Raji (cell line): ENCODE data around the gene THNSL1.

Source experiments
- POLR2A ChIP-seq: IDR thresholded peaks from 2 replicates; pipeline ENCODE4 v1.6.1; 2011; ENCODE audit warnings: low read depth, low read length, control low read depth; ENCODE audit not compliant: insufficient read depth

The THNSL1 gene

GRCh38 chr10:25038325-25038724 is 21.9 kb downstream of the THNSL1 start:
- TF ChIP-seq POLR2A, result no peak

GRCh38 chr10:25039531-25039930 is 23.1 kb downstream of the THNSL1 start:
- no peak for TF ChIP-seq POLR2A

DNA sequence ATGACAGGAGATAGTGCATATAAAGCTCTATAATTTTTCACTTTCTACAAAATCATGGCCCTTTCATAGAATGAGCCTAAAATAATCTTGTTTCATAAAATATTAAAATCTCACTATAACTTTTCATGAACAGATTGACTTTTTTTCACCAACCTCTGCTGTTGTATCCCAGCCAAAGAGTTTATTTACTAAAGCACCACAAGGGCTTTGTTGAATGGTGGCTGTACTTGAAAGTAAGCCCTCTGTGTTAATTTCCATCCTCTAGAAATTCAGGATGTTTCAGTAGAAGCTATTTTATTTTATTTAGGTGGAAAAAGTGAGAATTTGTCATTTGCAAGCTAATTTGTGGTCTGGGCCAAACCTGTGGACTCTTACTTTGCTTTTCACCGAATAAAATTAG is 30.2 kb downstream of the THNSL1 start:
- TF ChIP-seq POLR2A, result no peak

DNA sequence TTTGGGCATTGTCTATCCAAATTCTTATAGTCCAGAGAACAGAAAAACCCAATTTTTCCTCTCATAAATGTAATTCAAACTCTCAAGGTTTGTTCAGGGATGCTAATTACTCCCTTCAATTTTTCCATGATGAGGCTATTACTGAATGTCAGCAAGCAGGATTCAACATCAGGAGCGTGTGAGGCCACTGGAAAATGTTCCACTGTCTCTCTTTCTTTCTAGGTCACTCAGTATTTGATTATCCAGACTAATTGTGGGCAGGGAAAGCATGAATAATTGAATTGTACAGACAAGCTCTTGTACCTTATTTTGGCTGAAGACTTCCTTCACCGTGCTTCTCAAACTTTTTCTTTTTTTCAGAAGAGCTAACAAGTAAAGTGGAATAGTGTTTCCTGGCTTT is 30.7 kb downstream of the THNSL1 start:
- TF ChIP-seq POLR2A, result no peak

DNA sequence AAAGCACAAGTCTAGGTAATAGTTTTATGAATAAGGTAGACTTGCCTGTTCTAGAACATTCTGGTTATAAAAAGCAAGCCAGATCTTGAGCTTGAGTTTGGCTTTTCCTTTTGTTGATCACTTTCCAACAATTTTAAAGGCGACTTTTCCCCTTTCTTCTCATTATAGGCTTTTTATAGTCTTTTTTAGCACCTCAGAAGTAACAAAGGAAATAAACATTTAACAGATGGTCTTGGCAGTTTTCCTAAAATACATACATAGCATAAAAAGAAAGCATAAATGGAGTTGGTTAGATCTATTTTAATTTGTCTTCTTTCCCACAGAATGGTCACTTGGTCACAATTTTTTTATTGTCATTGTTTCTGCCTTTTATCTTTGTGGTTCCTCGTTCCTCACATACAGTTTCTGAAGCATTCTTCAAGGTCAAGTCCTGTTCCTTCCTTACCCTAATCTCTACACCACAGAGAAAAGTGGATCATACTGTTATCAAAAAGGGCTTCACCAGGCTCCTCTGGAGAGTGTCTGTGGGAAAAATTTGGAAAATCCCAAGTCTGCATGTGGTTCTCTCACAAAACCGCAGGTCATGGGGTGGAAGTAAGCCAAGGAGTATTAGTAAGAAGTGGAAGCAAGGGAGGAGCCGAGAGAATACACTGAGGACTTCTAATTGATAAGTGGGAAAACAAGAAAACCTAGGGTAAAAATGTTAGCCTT is 31.3 kb downstream of the THNSL1 start:
- no peak for TF ChIP-seq POLR2A

GRCh38 chr10:25048450-25048849 is 32.0 kb downstream of the THNSL1 start:
- no peak for TF ChIP-seq POLR2A

GRCh38 chr10:25049966-25050365 is 33.6 kb downstream of the THNSL1 start:
- TF ChIP-seq POLR2A, result no peak

DNA sequence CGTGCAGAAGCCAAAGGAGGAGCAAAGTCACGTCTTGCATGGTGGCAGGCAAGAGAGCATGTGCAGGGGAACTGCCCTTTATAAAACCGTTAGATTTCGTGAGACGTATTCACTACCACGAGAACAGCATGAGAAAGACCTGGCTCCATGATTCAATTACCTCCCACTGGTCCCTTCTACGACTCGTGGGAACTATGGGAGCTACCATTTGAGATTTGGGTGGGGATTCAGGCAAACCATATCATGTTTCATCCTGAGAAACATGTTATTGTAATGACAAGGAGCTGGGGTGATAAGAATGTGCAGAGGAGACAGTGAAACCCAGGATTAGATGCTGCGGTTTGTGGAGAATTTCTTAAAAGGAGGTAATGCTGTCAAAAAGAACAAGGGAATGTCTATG is 34.0 kb downstream of the THNSL1 start:
- no peak for TF ChIP-seq POLR2A

DNA sequence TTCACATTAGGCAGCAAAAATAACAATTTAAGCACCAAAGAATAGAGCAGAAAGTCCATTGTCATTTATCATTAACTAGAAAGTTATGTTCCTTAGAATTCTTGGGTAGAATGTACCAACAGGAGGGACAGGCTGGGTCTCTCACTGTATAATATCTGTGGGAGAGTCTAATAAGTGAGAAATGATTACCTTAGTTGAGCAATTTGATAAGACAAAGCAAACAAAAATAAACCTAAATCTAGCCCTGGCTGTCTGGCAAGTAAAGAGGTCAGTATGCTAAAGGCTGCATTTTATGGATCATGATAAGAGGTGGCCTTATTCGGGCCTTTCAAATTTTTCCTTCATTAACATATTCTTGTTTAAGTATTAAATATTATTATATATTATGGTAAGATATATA is 35.6 kb downstream of the THNSL1 start:
- TF ChIP-seq POLR2A, result no peak

- no peak for TF ChIP-seq POLR2A
These were observed 40.3 kb downstream of the THNSL1 start for GRCh38 chr10:25056726-25057125.

GRCh38 chr10:25057886-25058285 is 41.5 kb downstream of the THNSL1 start:
- no peak for TF ChIP-seq POLR2A

DNA sequence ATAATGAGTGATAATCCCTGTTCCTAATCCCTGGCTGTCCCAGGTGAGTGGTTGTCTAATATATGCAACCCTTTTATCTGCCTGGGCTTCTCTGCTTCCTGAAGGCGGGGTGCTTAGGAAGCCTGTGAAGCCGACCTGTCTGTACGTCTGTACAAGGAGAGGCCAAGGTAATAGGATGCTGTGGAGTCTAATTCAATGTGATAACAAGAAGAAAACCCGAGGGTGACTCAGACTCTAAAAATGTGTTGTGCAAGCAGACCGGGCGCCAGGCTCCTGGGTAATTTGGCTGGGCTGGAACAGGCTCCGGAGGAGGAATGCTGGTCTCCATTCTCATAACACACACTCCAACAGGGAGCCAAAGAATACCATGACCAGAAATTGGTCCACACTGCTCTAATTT is 43.6 kb downstream of the THNSL1 start:
- TF ChIP-seq POLR2A, result no peak

DNA sequence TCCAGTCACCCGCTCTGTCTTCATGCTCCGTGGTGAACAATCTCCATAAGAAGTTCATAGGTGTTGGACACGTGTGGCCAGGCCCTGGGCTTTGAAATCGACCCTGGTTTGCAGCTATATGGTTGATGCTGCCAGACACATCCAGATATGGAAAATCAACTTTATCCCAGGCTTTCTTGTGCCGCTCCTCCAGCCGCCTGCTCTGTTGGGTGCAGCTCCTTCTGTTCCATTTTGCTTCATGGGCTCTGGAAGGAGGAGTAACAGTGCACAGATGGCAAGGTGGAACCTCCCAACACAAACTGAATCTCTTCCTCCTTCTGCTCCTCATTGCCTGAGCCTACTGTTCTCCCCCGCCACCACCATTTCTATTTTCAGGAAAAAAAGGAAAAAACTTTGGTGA is 44.7 kb downstream of the THNSL1 start:
- TF ChIP-seq POLR2A, result no peak

- no peak for TF ChIP-seq POLR2A
These were observed 45.5 kb downstream of the THNSL1 start for GRCh38 chr10:25061711-25062449.

DNA sequence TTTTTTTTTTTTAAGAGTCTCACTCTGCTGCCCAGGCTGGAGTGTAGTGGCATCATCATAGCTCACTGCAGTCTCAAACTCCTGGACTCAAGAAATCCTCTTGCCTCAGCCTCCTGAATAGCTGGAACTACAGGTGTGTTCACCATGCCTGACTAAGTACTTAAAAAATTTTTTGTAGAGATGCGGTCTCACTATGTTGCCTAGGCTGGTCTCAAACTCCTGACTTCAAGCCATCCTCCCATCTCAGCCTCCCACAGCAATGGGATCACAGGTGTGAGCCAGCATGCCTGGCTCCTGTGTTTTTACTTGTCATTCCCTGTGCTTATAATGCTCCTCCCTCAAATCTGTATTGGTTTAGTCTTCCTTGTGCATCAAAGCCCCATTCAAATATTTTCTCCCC is 46.7 kb downstream of the THNSL1 start:
- TF ChIP-seq POLR2A, result no peak

GRCh38 chr10:25063644-25064043 is 47.2 kb downstream of the THNSL1 start:
- no peak for TF ChIP-seq POLR2A

GRCh38 chr10:25064401-25064800 is 48.0 kb downstream of the THNSL1 start:
- no peak for TF ChIP-seq POLR2A
